K562 (cell line): ENCODE measurements around the gene ELMO1.

Experiments
- CREB1 ChIP-seq, 2 experiments: sonication (generic) in 1 of 2; formaldehyde crosslinking in 1 of 2; IDR thresholded peaks; 2 replicates each; pipeline versions ENCODE4 v1.6.1 to v1.8.0; 2012 to 2022; ENCODE audit warnings: inconsistent platforms in 1 of 2, mild to moderate bottlenecking in 1 of 2, missing genetic modification reagents in 1 of 2, moderate library complexity in 1 of 2
- CREM ChIP-seq: IDR thresholded peaks from 2 replicates; pipeline ENCODE4 v1.6.1; 2014; ENCODE audit warnings: antibody characterized with exemption, low read depth
- EZH2 ChIP-seq: IDR thresholded peaks from 2 replicates; pipeline ENCODE4 v1.6.1; 2012; ENCODE audit warnings: low read depth, mild to moderate bottlenecking, inconsistent platforms, low read length, borderline replicate concordance
- FOSL1 ChIP-seq: fragments of 200-800 bp; sonication (Bioruptor generic); conservative IDR thresholded peaks from 2 replicates; pipeline ENCODE4 v1.6.1; 2016; ENCODE audit warnings: missing genetic modification characterization, missing compliant biosample characterization
- GABPB1 ChIP-seq: sonication (generic); formaldehyde crosslinking; IDR thresholded peaks from 2 replicates; pipeline ENCODE4 v1.8.0; 2022; ENCODE audit warnings: mild to moderate bottlenecking, missing genetic modification reagents
- STAG1 ChIP-seq: sonication (generic); formaldehyde crosslinking; IDR thresholded peaks from 2 replicates; pipeline ENCODE4 v1.5.0; 2020; ENCODE audit warnings: missing genetic modification reagents, borderline replicate concordance
- ZBED1 ChIP-seq: IDR thresholded peaks from 2 replicates; pipeline ENCODE4 v1.6.1; 2014
- TF ChIP-seq, protein P1 (sequence below): fragments of 250-450 bp; sonication (Bioruptor Pico); IDR thresholded peaks from 2 replicates; pipeline ENCODE4 v1.4.0; 2020; ENCODE audit warnings: mild to moderate bottlenecking, moderate library complexity
- TF ChIP-seq, protein P2 (sequence below): sonication (generic); formaldehyde crosslinking; IDR thresholded peaks from 2 replicates; pipeline ENCODE4 v1.9.0; 2022; ENCODE audit warnings: mild to moderate bottlenecking, missing genetic modification reagents
- TF ChIP-seq, protein P3 (sequence below): IDR thresholded peaks from 3 replicates; pipeline ENCODE4 v1.6.1; 2011; ENCODE audit warnings: borderline replicate concordance, mild to moderate bottlenecking; ENCODE audit not compliant: insufficient read length, insufficient read depth
- TF ChIP-seq, protein P4 (sequence below), 3 experiments: IDR thresholded peaks in 2 of 3; conservative IDR thresholded peaks in 1 of 3; 2 replicates each; pipeline ENCODE4 v1.5.1; 2011 to 2012; ENCODE audit warnings: low read length in 3 of 3, mild to moderate bottlenecking in 3 of 3, control low read depth in 2 of 3, improper control_type of control experiment in 1 of 3, inconsistent platforms in 1 of 3, low read depth in 1 of 3, mixed read lengths in 1 of 3, moderate library complexity in 1 of 3; ENCODE audit not compliant: insufficient read depth in 2 of 3
- TF ChIP-seq, protein P5 (sequence below): sonication (generic); formaldehyde crosslinking; IDR thresholded peaks from 2 replicates; pipeline ENCODE4 v1.8.0; 2022; ENCODE audit warnings: mild to moderate bottlenecking, missing genetic modification reagents, borderline replicate concordance

DNA sequence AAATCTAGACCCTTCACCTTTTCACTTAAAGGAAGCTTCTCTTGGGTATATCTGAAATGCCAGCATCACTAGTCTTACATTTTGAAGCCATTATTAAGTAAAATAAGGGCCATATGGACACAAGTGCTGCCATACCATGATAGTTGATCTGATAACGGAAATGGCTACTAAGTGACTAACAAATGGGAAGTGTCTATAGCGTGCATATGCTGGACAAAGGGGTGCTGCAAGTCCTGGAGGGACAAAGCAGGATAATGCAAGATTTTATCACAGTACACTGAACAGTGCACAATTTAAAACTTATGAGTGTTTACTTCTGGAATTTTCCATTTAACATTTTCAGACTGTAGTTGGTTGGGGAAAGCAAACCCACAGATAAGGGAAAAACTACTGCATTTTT is 117.9 kb downstream of the ELMO1 start:
- no peak for TF ChIP-seq FOSL1
- no peak for TF ChIP-seq STAG1 (CRISPR knock-in tag)
- TF ChIP-seq CREM: no peak
- no peak for TF ChIP-seq GABPB1 (CRISPR knock-in tag)
- TF ChIP-seq EZH2: no peak
- TF ChIP-seq, protein P1, sequence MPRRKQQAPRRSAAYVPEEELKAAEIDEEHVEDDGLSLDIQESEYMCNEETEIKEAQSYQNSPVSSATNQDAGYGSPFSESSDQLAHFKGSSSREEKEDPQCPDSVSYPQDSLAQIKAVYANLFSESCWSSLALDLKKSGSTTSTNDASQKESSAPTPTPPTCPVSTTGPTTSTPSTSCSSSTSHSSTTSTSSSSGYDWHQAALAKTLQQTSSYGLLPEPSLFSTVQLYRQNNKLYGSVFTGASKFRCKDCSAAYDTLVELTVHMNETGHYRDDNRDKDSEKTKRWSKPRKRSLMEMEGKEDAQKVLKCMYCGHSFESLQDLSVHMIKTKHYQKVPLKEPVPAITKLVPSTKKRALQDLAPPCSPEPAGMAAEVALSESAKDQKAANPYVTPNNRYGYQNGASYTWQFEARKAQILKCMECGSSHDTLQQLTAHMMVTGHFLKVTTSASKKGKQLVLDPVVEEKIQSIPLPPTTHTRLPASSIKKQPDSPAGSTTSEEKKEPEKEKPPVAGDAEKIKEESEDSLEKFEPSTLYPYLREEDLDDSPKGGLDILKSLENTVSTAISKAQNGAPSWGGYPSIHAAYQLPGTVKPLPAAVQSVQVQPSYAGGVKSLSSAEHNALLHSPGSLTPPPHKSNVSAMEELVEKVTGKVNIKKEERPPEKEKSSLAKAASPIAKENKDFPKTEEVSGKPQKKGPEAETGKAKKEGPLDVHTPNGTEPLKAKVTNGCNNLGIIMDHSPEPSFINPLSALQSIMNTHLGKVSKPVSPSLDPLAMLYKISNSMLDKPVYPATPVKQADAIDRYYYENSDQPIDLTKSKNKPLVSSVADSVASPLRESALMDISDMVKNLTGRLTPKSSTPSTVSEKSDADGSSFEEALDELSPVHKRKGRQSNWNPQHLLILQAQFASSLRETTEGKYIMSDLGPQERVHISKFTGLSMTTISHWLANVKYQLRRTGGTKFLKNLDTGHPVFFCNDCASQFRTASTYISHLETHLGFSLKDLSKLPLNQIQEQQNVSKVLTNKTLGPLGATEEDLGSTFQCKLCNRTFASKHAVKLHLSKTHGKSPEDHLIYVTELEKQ (CRISPR knock-in tag): no peak
- TF ChIP-seq, protein P2, sequence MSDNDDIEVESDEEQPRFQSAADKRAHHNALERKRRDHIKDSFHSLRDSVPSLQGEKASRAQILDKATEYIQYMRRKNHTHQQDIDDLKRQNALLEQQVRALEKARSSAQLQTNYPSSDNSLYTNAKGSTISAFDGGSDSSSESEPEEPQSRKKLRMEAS (CRISPR knock-in tag): no peak
- TF ChIP-seq CREB1 (IDR thresholded peaks at IDR 0.05): no peak
- TF ChIP-seq CREB1 (CRISPR knock-in tag; IDR thresholded peaks at IDR 0.05): no peak
- TF ChIP-seq, protein P3, sequence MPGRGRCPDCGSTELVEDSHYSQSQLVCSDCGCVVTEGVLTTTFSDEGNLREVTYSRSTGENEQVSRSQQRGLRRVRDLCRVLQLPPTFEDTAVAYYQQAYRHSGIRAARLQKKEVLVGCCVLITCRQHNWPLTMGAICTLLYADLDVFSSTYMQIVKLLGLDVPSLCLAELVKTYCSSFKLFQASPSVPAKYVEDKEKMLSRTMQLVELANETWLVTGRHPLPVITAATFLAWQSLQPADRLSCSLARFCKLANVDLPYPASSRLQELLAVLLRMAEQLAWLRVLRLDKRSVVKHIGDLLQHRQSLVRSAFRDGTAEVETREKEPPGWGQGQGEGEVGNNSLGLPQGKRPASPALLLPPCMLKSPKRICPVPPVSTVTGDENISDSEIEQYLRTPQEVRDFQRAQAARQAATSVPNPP: no peak
- TF ChIP-seq, protein P4, sequence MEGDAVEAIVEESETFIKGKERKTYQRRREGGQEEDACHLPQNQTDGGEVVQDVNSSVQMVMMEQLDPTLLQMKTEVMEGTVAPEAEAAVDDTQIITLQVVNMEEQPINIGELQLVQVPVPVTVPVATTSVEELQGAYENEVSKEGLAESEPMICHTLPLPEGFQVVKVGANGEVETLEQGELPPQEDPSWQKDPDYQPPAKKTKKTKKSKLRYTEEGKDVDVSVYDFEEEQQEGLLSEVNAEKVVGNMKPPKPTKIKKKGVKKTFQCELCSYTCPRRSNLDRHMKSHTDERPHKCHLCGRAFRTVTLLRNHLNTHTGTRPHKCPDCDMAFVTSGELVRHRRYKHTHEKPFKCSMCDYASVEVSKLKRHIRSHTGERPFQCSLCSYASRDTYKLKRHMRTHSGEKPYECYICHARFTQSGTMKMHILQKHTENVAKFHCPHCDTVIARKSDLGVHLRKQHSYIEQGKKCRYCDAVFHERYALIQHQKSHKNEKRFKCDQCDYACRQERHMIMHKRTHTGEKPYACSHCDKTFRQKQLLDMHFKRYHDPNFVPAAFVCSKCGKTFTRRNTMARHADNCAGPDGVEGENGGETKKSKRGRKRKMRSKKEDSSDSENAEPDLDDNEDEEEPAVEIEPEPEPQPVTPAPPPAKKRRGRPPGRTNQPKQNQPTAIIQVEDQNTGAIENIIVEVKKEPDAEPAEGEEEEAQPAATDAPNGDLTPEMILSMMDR (IDR thresholded peaks at IDR 0.05 in 2 of 3, conservative IDR thresholded peaks at IDR 0.05 in 1 of 3; ENCODE audit: insufficient read depth in 2 of 3, low read depth in 1 of 3, low read length in 3 of 3): no peak
- TF ChIP-seq, protein P5, sequence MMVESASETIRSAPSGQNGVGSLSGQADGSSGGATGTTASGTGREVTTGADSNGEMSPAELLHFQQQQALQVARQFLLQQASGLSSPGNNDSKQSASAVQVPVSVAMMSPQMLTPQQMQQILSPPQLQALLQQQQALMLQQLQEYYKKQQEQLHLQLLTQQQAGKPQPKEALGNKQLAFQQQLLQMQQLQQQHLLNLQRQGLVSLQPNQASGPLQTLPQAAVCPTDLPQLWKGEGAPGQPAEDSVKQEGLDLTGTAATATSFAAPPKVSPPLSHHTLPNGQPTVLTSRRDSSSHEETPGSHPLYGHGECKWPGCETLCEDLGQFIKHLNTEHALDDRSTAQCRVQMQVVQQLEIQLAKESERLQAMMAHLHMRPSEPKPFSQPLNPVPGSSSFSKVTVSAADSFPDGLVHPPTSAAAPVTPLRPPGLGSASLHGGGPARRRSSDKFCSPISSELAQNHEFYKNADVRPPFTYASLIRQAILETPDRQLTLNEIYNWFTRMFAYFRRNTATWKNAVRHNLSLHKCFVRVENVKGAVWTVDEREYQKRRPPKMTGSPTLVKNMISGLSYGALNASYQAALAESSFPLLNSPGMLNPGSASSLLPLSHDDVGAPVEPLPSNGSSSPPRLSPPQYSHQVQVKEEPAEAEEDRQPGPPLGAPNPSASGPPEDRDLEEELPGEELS (CRISPR knock-in tag): no peak
- TF ChIP-seq ZBED1: no peak
